Vagina (tissue), 2 donors: Measurements from ENCODE around the gene CBFA2T3. TPM values are rescaled to one million over a fixed set of nuclear protein-coding genes. Genes with fewer than 3 reads are reported as not detected.

Experiments
- DNase-seq, 2 donors: peaks; one replicate each; pipeline ENCODE4 v3.0.0-alpha.2; 2017; ENCODE audit errors: extremely low spot score in 2 of 2
- H3K27ac ChIP-seq: fragments of 200-600 bp; sonication (generic); one replicate; pipeline ENCODE4 v1.5.1; 2019
- H3K27me3 ChIP-seq: fragments of 200-600 bp; sonication (generic); one replicate; pipeline ENCODE4 v1.5.1; 2019
- H3K36me3 ChIP-seq, 2 donors: fragments of 200-600 bp; sonication (generic); one replicate each; pipeline ENCODE4 v1.5.1; 2017 to 2019
- H3K4me1 ChIP-seq: fragments of 200-600 bp; sonication (generic); one replicate; pipeline ENCODE4 v1.5.1; 2019
- H3K4me3 ChIP-seq, 2 donors: fragments of 200-600 bp; sonication (generic); 1 replicate in 1 of 2; 2 replicates in 1 of 2; pipeline ENCODE4 v1.5.1; 2016 to 2019
- H3K9me3 ChIP-seq: fragments of 200-600 bp; sonication (generic); one replicate; pipeline ENCODE4 v1.5.1; 2019
- POLR2A ChIP-seq, 2 donors: fragments of 450-650 bp; IDR thresholded peaks; one replicate each; pipeline ENCODE4 v1.6.1; 2017; ENCODE audit warnings: antibody characterized with exemption in 2 of 2, mild to moderate bottlenecking in 2 of 2, moderate library complexity in 2 of 2
- POLR2AphosphoS5 ChIP-seq, 2 donors: sonication (generic); formaldehyde crosslinking; IDR thresholded peaks; one replicate each; pipeline ENCODE4 v1.9.0; 2017; ENCODE audit warnings: antibody characterized with exemption in 2 of 2, mild to moderate bottlenecking in 2 of 2, low read depth in 1 of 2; ENCODE audit not compliant: insufficient read depth in 1 of 2
- intact Hi-C: fragments of 100-400 bp; cut with DNase I; formaldehyde crosslinking; loops from one replicate; pipeline ENCODE4 v1.15.1; 2023
- total RNA-seq: library from RNA; depleted of rRNA; stranded (reverse); fragments of >200 nt; gene quantifications from one replicate; pipeline ENCODE4 v1.2.3, GENCODE V29; 2016
- TF ChIP-seq, protein P1 (sequence below), 3 experiments: fragments of 450-650 bp in 2 of 3; fragments of 200-600 bp in 1 of 3; sonication (generic) in 1 of 3; IDR thresholded peaks; one replicate each; pipeline ENCODE4 v1.5.1; 2017 to 2019; ENCODE audit warnings: antibody characterized with exemption in 3 of 3, mild to moderate bottlenecking in 2 of 3, moderate library complexity in 2 of 3

Gene CBFA2T3
- total RNA-seq, 1 donor from 2014 or later, result 2.7 TPM

GRCh38 chr16:88945473-88945872, 31.5 kb downstream of the CBFA2T3 start:
- no peak for DNase-seq
- Histone ChIP-seq H3K4me1 (peaks cover 7% of the 10 kb centered on the region), H3K27me3 (no peaks in the 10 kb centered on the region), H3K36me3 (no peaks in the 10 kb centered on the region), H3K27ac (no peak overlapping the region), H3K4me3 (no peak overlapping the region), H3K9me3 (no peaks in the 10 kb centered on the region)
- TF ChIP-seq POLR2AphosphoS5 (IDR thresholded peaks at IDR 0.05; ENCODE audit: insufficient read depth in 1 of 2, low read depth in 1 of 2), result no peak
- no peak for TF ChIP-seq POLR2A (IDR thresholded peaks at IDR 0.05)
- TF ChIP-seq, protein P1, sequence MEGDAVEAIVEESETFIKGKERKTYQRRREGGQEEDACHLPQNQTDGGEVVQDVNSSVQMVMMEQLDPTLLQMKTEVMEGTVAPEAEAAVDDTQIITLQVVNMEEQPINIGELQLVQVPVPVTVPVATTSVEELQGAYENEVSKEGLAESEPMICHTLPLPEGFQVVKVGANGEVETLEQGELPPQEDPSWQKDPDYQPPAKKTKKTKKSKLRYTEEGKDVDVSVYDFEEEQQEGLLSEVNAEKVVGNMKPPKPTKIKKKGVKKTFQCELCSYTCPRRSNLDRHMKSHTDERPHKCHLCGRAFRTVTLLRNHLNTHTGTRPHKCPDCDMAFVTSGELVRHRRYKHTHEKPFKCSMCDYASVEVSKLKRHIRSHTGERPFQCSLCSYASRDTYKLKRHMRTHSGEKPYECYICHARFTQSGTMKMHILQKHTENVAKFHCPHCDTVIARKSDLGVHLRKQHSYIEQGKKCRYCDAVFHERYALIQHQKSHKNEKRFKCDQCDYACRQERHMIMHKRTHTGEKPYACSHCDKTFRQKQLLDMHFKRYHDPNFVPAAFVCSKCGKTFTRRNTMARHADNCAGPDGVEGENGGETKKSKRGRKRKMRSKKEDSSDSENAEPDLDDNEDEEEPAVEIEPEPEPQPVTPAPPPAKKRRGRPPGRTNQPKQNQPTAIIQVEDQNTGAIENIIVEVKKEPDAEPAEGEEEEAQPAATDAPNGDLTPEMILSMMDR (IDR thresholded peaks at IDR 0.05), result no peak
- intact Hi-C loops, result loop anchor here (5.0 to 10.0 kb wide), 2 partner anchors 227 to 269 kb away; partner anchors contain the start of genes CDH15 and ZNF778

- no peak for TF ChIP-seq POLR2A (IDR thresholded peaks at IDR 0.05)
- TF ChIP-seq POLR2AphosphoS5 (IDR thresholded peaks at IDR 0.05; ENCODE audit: insufficient read depth in 1 of 2, low read depth in 1 of 2), result no peak
- TF ChIP-seq, protein P1 (IDR thresholded peaks at IDR 0.05), result no peak
- Histone ChIP-seq H3K4me3 (no peak overlapping the region), H3K9me3 (no peaks in the 10 kb centered on the region), H3K27me3 (no peaks in the 10 kb centered on the region), H3K4me1 (peaks cover 24% of the 10 kb centered on the region), H3K36me3 (no peaks in the 10 kb centered on the region), H3K27ac (no peak overlapping the region)
- DNase-seq, result no peak
- intact Hi-C loops, result loop anchor here (10.0 kb wide), 1 partner anchor 271 kb away; the partner anchor contains the start of gene ZNF778
These were observed 33.3 kb downstream of the CBFA2T3 start for GRCh38 chr16:88943741-88944140.

- no peaks in the 10 kb centered on the region for H3K27me3 ChIP-seq
- TF ChIP-seq POLR2A (IDR thresholded peaks at IDR 0.05), result no peak
- no peak for TF ChIP-seq POLR2AphosphoS5 (IDR thresholded peaks at IDR 0.05; ENCODE audit: insufficient read depth in 1 of 2, low read depth in 1 of 2)
- TF ChIP-seq, protein P1 (IDR thresholded peaks at IDR 0.05), result no peak
- no peak for DNase-seq
- no peaks in the 10 kb centered on the region for H3K9me3 ChIP-seq
- no peak overlapping the region for H3K27ac ChIP-seq
- no peaks in the 10 kb centered on the region for H3K36me3 ChIP-seq
- H3K4me3 ChIP-seq, result no peak overlapping the region
- peaks cover 30% of the 10 kb centered on the region for H3K4me1 ChIP-seq
- intact Hi-C loops, result loop anchor here (10.0 kb wide), 1 partner anchor 272 kb away; the partner anchor contains the start of gene ZNF778
These were observed 33.8 kb downstream of the CBFA2T3 start for GRCh38 chr16:88943131-88943664.

DNA sequence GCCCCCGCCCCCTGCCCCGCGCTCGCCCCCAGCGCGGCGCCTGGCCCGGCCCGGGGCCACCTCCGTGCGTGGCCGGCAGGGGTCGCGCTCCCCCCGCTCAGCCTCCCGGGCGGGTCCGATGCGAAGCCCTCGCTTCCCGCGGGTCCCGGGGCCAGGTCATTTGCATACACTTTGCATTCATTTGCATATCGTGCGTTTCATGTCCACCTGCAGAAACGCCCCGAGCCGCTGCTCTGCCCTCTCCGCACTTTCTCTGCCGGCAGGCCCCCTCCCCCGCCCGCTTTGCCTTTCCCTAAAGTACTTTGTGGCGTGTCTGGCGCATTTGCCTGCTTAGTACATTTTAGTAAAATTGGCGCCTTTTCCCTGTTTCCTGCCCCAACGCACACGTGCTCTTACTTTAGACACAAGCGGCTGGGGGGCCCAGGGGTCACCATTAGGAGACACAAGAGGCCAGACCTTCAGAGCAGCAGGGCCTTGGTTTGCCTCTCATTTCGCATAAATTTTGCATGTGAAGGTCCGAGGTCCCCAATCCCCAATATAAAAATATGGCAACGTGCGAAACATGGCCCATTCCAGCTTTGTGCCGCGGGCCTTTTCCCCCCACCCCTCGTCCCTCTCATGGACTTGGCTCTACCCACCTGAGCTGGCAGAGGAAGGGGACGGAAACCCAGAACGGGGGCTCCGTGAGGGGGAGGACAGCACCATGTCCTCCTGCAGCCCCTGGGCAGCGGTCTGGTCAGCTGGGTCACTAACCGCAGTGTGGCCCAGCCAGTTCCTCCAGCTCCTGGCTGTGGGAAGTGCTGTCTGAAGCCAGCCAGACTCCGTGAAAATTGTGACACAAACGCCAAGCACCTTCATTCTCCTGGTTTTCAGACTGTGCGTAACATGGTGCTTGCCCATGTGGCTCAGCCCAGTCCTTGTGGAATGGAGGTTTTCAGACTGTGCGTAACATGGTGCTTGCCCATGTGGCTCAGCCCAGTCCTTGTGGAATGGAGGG, 34.8 kb downstream of the CBFA2T3 start:
- Histone ChIP-seq H3K27me3 (no peaks in the 10 kb centered on the region), H3K4me3 (peak overlapping the region; percentile 39 to 45), H3K27ac (no peak overlapping the region), H3K9me3 (no peaks in the 10 kb centered on the region), H3K4me1 (peaks cover 40% of the 10 kb centered on the region), H3K36me3 (no peaks in the 10 kb centered on the region)
- intact Hi-C loops, result loop anchor here (10.0 kb wide), 1 partner anchor 273 kb away; the partner anchor contains the start of gene ZNF778
- TF ChIP-seq, protein P1 (IDR thresholded peaks at IDR 0.05), result peak; percentile 34 to 46 (median 43)
- TF ChIP-seq POLR2AphosphoS5 (IDR thresholded peaks at IDR 0.05; ENCODE audit: insufficient read depth in 1 of 2, low read depth in 1 of 2) (no peak), POLR2A (IDR thresholded peaks at IDR 0.05) (no peak)
- no peak for DNase-seq
